Thymus (tissue), 11 donors: ENCODE data around the gene LRRIQ1. TPM values are rescaled to one million over a fixed set of nuclear protein-coding genes. Genes with fewer than 3 reads are reported as not detected.

Experiments
- DNase-seq, 9 donors: peaks; one replicate each; pipeline ENCODE4 v3.0.0-alpha.2; 2013; ENCODE audit warnings: low spot score in 9 of 9, low read depth in 6 of 9, missing footprints in 1 of 9
- H3K27ac ChIP-seq, 2 donors: one replicate each; pipeline ENCODE4 v1.5.1; 2013; ENCODE audit warnings: control low read depth in 1 of 2, low read depth in 1 of 2, low read length in 1 of 2, mild to moderate bottlenecking in 1 of 2, moderate library complexity in 1 of 2
- H3K27me3 ChIP-seq, 2 donors: one replicate each; pipeline ENCODE4 v1.5.1; 2013; ENCODE audit warnings: low read length in 1 of 2; ENCODE audit not compliant: control insufficient read depth in 2 of 2, insufficient read depth in 1 of 2
- H3K36me3 ChIP-seq, 2 donors: one replicate each; pipeline ENCODE4 v1.5.1; 2013; ENCODE audit warnings: low read length in 1 of 2, mild to moderate bottlenecking in 1 of 2, moderate library complexity in 1 of 2; ENCODE audit not compliant: control insufficient read depth in 2 of 2, insufficient read depth in 2 of 2
- H3K4me1 ChIP-seq, 2 donors: one replicate each; pipeline ENCODE4 v1.5.1; 2013; ENCODE audit warnings: low read length in 2 of 2; ENCODE audit not compliant: control insufficient read depth in 2 of 2, insufficient read depth in 2 of 2
- H3K4me3 ChIP-seq, 2 donors: one replicate each; pipeline ENCODE4 v1.5.1; 2013; ENCODE audit warnings: low read length in 2 of 2, control low read depth in 1 of 2, mild to moderate bottlenecking in 1 of 2
- H3K9me3 ChIP-seq, 2 donors: one replicate each; pipeline ENCODE4 v1.5.1; 2013; ENCODE audit warnings: low read length in 1 of 2, mild to moderate bottlenecking in 1 of 2; ENCODE audit not compliant: control insufficient read depth in 2 of 2, insufficient read depth in 1 of 2
- WGBS: extraction: QIAGEN DNeasy Blood & Tissue Kit; methylation state at CpG from one replicate; pipeline ENCODE4 v1.1.7; 2013; 5-methylcytosine and 5-hydroxymethylcytosine counted together
- polyA plus RNA-seq: library from polyadenylated mRNA; stranded (reverse); fragments of 200-250 nt; gene quantifications from one replicate; pipeline ENCODE4 v1.2.3, GENCODE V29; 2013
- total RNA-seq: library from RNA; stranded (reverse); fragments of 120-200 nt; gene quantifications from one replicate; pipeline ENCODE4 v1.2.4, GENCODE V29; 2013
- donor health status: healthy.

LRRIQ1 gene
- total and polyA plus RNA-seq, 2 donors = 0.33 to 0.43 TPM

- Histone ChIP-seq H3K27ac (no peak overlapping the region), H3K9me3 (no peaks in the 10 kb centered on the region), H3K4me1 (no peaks in the 10 kb centered on the region), H3K36me3 (no peaks in the 10 kb centered on the region), H3K4me3 (no peak overlapping the region), H3K27me3 (no peaks in the 10 kb centered on the region)
- no peak for DNase-seq
- 78% methylated on average over 3 of the region's 3 CpGs for WGBS
Measured at GRCh38 chr12:85260896-85261295, 224.7 kb downstream of the LRRIQ1 start.

GRCh38 chr12:85266356-85266755, 230.2 kb downstream of the LRRIQ1 start:
- 12% methylated on average over 4 of the region's 4 CpGs for WGBS
- H3K4me3 ChIP-seq = no peak overlapping the region
- no peaks in the 10 kb centered on the region for H3K9me3 ChIP-seq
- H3K36me3 ChIP-seq = no peaks in the 10 kb centered on the region
- no peaks in the 10 kb centered on the region for H3K4me1 ChIP-seq
- no peak for DNase-seq
- no peak overlapping the region for H3K27ac ChIP-seq
- no peaks in the 10 kb centered on the region for H3K27me3 ChIP-seq

GRCh38 chr12:85273381-85274314, 237.5 kb downstream of the LRRIQ1 start:
- H3K4me3 ChIP-seq = no peak overlapping the region
- H3K36me3 ChIP-seq = no peaks in the 10 kb centered on the region
- no peaks in the 10 kb centered on the region for H3K4me1 ChIP-seq
- no peak overlapping the region for H3K27ac ChIP-seq
- peaks cover under 1 to 3% of the 10 kb centered on the region in 2 donors for H3K9me3 ChIP-seq
- 7% methylated on average over 37 of the region's 37 CpGs for WGBS
- H3K27me3 ChIP-seq = peaks cover 37 to 65% of the 10 kb centered on the region in 2 donors
- DNase-seq = no peak

- WGBS = 18% methylated on average over 8 of the region's 8 CpGs
- H3K4me1 ChIP-seq = no peaks in the 10 kb centered on the region
- no peaks in the 10 kb centered on the region for H3K36me3 ChIP-seq
- no peak overlapping the region for H3K27ac ChIP-seq
- H3K9me3 ChIP-seq = peaks cover 3% of the 10 kb centered on the region in 2 donors
- no peak overlapping the region for H3K4me3 ChIP-seq
- no peak for DNase-seq
- H3K27me3 ChIP-seq = peaks cover 43 to 71% of the 10 kb centered on the region in 2 donors
Measured at GRCh38 chr12:85274315-85274651, 238.1 kb downstream of the LRRIQ1 start.

GRCh38 chr12:85275374-85275773, 239.2 kb downstream of the LRRIQ1 start:
- Histone ChIP-seq H3K9me3 (peaks cover 3% of the 10 kb centered on the region in 2 donors), H3K27ac (no peak overlapping the region), H3K4me1 (no peaks in the 10 kb centered on the region), H3K27me3 (peaks cover 54 to 82% of the 10 kb centered on the region in 2 donors), H3K36me3 (no peaks in the 10 kb centered on the region), H3K4me3 (no peak overlapping the region)
- no peak for DNase-seq
- WGBS = 3% methylated on average over 2 of the region's 2 CpGs

GRCh38 chr12:85277191-85277590, 241.0 kb downstream of the LRRIQ1 start:
- peaks cover 65 to 97% of the 10 kb centered on the region in 2 donors for H3K27me3 ChIP-seq
- WGBS = 21% methylated on average over 3 of the region's 3 CpGs
- no peak for DNase-seq

GRCh38 chr12:85277900-85278597, 241.9 kb downstream of the LRRIQ1 start:
- no peak for DNase-seq
- H3K9me3 ChIP-seq = peaks cover 3% of the 10 kb centered on the region in 2 donors
- H3K36me3 ChIP-seq = no peaks in the 10 kb centered on the region
- H3K4me1 ChIP-seq = no peaks in the 10 kb centered on the region
- no peak overlapping the region for H3K27ac ChIP-seq
- H3K4me3 ChIP-seq = no peak overlapping the region
- 13% methylated on average over 30 of the region's 30 CpGs for WGBS
- peaks cover 62 to 95% of the 10 kb centered on the region in 2 donors for H3K27me3 ChIP-seq

More at GRCh38 chr12:85277191-85277590, 241.0 kb downstream of the LRRIQ1 start:
- Histone ChIP-seq H3K27ac (no peak overlapping the region), H3K9me3 (peaks cover 3% of the 10 kb centered on the region in 2 donors), H3K4me1 (no peaks in the 10 kb centered on the region), H3K36me3 (no peaks in the 10 kb centered on the region), H3K4me3 (no peak overlapping the region)

GRCh38 chr12:85278598-85279448, 242.7 kb downstream of the LRRIQ1 start:
- DNase-seq = no peak
- Histone ChIP-seq H3K36me3 (no peaks in the 10 kb centered on the region), H3K27ac (no peak overlapping the region), H3K27me3 (peaks cover 57 to 92% of the 10 kb centered on the region in 2 donors), H3K4me3 (no peak overlapping the region), H3K4me1 (no peaks in the 10 kb centered on the region), H3K9me3 (peaks cover 0 to 3% of the 10 kb centered on the region in 2 donors)
- WGBS = 11% methylated on average over 37 of the region's 37 CpGs
